Suppressor macrophage (primary cell): ENCODE data around the gene TRAPPC12.
A peak's percentile ranks its signal among the peaks of the same experiment; 100 is the strongest.

Source experiments
- DNase-seq, 4 experiments: peaks; one replicate each; pipeline ENCODE4 v3.0.0-alpha.2; 2020 to 2022
- total RNA-seq, 17 experiments: gene quantifications; one replicate each; lab custom pipeline; 2026; ENCODE audit warnings: mixed read lengths in 6 of 17, inconsistent platforms in 3 of 17; lab: John Stamatoyannopoulos, UW

Gene TRAPPC12
- total RNA-seq, result 20.5 to 81.7 (median 46.6) reads per million in 17 experiments

- peak; percentile 91 to 96 (median 94) for DNase-seq
These were observed at the start of gene TRAPPC12 for GRCh38 chr2:3379647-3380534. TRAPPC12 (plus strand) TSS chr2:3379694; CDS start chr2:3387624, 7,930 bp downstream.

DNA sequence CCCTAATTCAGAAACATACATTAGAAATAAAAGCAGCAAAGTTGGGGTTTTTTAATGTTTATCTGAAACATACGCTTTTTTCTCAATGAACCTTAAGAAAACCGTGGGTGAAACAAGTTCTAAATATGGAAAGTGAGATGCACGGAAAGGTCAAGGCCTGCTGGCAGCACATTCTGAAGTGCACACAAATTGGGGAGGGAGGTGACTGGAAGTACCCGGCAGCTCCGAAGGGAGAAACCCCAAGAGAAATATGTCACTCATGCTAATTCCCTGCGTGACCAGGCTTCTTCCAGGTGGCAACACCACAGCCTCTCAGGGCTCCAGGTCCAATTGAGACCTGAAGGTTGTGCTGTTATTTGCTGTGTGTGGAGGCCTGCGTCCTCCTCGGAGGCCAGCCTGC lies 47.4 kb upstream of the TRAPPC12 start:
- DNase-seq, result no peak

- no peak for DNase-seq
These were observed 44.8 kb upstream of the TRAPPC12 start for GRCh38 chr2:3334392-3335345.

DNA sequence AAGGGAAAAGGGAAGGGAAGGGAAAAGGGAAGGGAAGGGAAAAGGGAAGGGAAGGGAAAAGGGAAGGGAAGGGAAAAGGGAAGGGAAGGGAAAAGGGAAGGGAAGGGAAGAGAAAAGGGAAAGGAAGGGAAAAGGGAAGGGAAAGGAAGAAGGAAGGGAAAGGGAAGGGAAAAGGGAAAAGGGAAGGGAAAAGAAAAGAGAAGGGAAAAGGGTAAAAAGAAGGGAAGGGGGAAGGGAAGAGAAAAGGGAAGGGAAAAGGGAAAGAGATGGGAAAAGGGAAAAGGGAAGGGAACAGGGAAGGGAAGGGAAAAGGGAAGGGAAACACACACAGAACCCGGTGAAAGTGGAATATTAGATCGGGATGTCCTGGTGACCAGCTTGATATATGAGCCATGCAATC lies 42.6 kb upstream of the TRAPPC12 start:
- DNase-seq, result no peak

- DNase-seq, result no peak
These were observed 41.2 kb upstream of the TRAPPC12 start for GRCh38 chr2:3338340-3338739.

- DNase-seq, result no peak
These were observed 39.4 kb upstream of the TRAPPC12 start for GRCh38 chr2:3340144-3340543.

- no peak for DNase-seq
These were observed 38.2 kb upstream of the TRAPPC12 start for GRCh38 chr2:3341336-3341735.

GRCh38 chr2:3342324-3342723 lies 37.2 kb upstream of the TRAPPC12 start:
- no peak for DNase-seq

- no peak for DNase-seq
These were observed 36.5 kb upstream of the TRAPPC12 start for GRCh38 chr2:3343012-3343411.

DNA sequence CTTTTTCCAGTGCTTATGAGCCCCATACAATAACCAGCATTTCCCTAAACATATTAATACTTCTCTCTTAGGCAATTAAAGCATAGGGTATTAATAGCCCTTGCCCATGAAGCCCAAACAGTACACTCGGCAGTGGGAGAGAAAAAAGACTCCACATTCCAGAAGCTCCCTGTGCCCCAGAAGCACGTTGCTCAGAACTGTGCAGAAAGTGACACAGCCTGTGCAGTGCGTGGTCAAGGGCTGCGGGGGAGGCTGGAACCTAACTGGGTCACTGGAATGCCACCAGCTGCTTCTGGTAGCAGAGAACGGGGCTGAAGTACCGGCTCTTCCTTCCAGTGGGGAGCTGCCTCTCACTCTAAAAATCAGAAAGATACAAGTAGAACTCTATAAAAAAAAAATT lies 34.6 kb upstream of the TRAPPC12 start:
- DNase-seq, result no peak

GRCh38 chr2:3345621-3346020 lies 33.9 kb upstream of the TRAPPC12 start:
- DNase-seq, result no peak

DNA sequence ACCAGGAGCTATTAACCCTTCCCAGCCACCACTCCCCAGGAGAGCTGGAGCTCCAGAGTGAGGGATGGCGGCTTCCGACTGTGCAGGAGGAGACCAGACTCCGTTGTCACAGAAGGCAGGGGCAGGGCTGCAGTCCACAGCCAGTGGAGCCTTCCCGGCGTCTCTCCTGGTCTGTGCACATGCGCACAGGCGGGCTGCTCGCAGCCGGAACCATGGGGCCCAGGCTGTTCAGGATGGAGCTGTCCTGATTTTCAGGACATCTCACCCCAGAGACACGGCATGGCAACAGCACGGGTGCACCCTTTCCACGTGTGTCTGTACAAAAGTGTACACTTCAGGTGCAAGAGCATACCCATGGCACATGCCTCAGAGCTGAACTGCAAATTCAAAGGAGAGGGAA lies 30.7 kb upstream of the TRAPPC12 start:
- DNase-seq, result no peak

DNA sequence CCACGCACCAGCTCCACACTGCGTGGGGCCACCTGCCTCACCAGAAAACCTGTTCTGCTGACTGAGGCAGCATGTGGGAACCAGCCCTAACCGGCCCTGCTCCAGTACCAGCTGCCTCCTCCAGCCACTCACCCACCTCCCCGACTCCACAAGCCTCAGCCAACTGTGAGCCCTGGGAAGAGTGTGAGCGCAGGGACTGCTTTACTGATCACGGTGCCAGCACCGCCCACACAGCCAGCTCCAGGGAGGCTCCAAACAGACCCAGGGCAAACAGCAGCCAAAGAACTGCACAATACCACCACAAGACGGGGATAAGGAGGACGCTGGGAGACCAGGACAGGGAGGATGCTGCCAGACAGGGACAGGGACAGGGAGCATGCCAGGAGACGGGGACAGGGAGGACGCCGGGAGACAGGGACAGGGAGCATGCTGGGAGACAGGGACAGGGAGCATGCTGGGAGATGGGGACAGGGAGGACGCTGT lies 30.2 kb upstream of the TRAPPC12 start:
- no peak for DNase-seq

- no peak for DNase-seq
These were observed 24.5 kb upstream of the TRAPPC12 start for GRCh38 chr2:3354986-3355385.

- DNase-seq, result no peak
These were observed 23.4 kb upstream of the TRAPPC12 start for GRCh38 chr2:3355951-3356569.

DNA sequence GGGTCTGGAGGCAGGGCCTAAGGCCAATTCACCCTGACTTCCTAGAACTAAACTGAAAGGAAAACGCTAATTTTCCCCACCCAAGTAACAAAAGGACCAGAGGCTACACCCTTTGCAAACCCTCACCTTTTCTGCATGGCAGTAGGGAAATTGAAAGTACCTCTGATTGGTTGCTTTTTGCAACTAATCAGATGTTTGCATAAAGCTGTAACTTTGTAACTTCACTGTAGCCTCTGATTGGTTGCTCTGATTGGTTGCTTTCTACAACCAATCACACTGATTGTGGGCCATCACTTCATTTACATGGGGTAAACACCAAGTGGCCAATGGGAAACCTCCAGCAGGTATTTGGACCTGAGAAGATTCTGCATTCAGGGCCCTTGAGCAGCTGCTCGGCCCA lies 22.7 kb upstream of the TRAPPC12 start:
- DNase-seq, result no peak

DNA sequence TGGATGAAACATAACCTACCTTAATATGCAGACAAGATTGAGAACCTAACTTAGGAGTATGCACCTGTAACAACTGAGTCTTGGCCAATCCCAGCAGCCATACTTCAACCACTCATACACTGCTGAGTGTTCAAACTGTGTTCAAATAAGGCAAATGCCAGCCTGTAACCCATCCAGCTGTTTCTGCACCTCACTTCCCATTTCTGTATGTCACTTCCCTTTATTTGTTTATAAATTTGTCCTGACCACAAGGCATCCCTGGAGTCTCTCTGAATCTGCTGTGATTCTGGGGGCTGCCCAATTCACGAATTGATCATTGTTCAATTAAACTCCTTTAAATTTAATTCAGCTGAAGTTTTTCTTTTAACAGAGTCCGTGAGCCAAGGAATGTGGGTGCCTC lies 22.0 kb upstream of the TRAPPC12 start:
- DNase-seq, result peak; percentile 29 to 66 (median 52)

GRCh38 chr2:3357926-3358325 lies 21.6 kb upstream of the TRAPPC12 start:
- no peak for DNase-seq

- DNase-seq, result no peak
These were observed 17.7 kb upstream of the TRAPPC12 start for GRCh38 chr2:3361518-3362389.

GRCh38 chr2:3365219-3365618 lies 14.3 kb upstream of the TRAPPC12 start:
- DNase-seq, result no peak

DNA sequence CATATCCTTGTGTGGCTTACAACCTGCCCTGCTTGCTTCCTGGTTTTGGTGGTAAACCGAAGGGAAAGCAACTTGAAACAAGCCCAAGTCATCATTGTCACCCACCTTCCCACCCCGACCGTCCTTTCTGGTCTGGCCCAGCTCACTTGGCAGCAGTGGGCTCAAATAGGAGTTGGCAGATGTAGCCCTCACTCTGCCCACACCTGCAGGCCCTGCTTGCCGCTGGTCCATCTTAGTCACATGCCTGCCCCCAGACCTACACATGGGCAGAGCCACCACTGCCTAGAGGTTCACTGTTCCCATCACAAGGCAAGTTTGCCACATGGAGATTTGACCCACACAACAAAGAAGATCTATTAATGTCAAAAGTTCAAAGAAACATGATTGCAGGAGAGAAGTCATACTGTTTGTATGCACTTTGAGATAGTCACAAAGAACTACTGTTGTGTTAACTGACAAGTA lies 11.2 kb upstream of the TRAPPC12 start:
- no peak for DNase-seq
